ENCODE data around the gene RNU2-63P. TPM values are rescaled to one million over a fixed set of nuclear protein-coding genes. Genes with fewer than 3 reads are reported as not detected.
A peak's percentile ranks its signal among the peaks of the same experiment; 100 is the strongest.

Gene RNU2-63P
- 4.9 and 18.8 TPM in 2 replicates for total RNA-seq (ENCODE audit: low replicate concordance)
- long read RNA-seq = 0 reads

DNA sequence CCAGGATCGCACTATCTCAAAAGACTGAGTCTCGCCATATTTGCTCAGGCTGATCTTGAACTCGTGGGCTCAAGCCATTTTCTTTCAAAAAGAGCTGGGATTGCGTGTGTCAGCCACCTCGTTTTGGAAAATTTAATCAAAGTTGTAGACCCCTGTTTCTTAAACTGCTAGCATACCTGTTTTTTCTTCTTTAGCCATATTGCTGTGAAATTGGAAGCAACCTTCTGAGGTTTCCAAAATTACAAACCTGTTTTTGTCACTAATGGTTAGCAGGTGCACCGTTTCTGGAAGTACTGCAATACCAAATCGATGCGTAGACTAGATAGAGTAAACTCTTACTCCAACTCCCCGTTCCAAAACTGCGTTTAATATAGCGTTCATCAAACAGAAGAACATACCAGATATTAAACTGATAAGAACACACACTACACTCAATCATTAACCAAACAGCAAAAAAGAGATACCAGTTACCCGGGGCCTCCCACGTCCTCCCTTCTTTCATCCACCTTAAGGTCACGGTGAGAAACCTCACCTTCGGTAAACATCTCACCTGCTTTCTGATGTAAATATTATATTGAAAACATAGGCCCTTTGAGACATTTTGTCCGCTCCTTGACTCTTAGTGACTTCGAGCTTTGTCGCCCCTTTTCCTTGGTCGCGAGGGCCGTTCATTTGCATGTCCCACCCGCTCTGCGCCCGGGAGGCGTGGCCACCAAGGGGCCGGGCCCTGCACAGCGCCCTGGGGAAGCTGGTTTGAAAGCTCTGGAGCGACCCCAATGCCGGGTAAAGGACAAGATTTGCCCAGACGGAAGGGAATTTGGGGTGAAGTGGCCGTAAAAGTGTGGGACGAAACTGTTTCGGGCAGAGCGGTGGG lies at the start of gene RNU2-63P:
RNU2-63P (minus strand) TSS at position 462 of the 874 bp plus-strand sequence.
- H3K27me3 Mint-ChIP-seq = peaks cover 10% of the 10 kb centered on the region
- H3K9me3 Mint-ChIP-seq = no peaks in the 10 kb centered on the region
- TF ChIP-seq, protein P1, sequence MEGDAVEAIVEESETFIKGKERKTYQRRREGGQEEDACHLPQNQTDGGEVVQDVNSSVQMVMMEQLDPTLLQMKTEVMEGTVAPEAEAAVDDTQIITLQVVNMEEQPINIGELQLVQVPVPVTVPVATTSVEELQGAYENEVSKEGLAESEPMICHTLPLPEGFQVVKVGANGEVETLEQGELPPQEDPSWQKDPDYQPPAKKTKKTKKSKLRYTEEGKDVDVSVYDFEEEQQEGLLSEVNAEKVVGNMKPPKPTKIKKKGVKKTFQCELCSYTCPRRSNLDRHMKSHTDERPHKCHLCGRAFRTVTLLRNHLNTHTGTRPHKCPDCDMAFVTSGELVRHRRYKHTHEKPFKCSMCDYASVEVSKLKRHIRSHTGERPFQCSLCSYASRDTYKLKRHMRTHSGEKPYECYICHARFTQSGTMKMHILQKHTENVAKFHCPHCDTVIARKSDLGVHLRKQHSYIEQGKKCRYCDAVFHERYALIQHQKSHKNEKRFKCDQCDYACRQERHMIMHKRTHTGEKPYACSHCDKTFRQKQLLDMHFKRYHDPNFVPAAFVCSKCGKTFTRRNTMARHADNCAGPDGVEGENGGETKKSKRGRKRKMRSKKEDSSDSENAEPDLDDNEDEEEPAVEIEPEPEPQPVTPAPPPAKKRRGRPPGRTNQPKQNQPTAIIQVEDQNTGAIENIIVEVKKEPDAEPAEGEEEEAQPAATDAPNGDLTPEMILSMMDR (conservative IDR thresholded peaks at IDR 0.05) = peak; percentile 30
- peaks cover 20% of the 10 kb centered on the region for H3K4me1 Mint-ChIP-seq (ENCODE audit: unreplicated experiment)
- H3K36me3 Mint-ChIP-seq = no peaks in the 10 kb centered on the region
- peak within 1 kb of the TSS; percentile 98 for H3K27ac Mint-ChIP-seq
- peak within 1 kb of the TSS; percentile 99 for H3K4me3 Mint-ChIP-seq
- DNase-seq (ENCODE audit: extremely low spot score, unreplicated experiment) = peak; percentile 85

GRCh38 chr2:88061295-88061694 lies 44.9 kb upstream of the RNU2-63P start:
- Mint-ChIP-seq H3K36me3 (no peaks in the 10 kb centered on the region), H3K4me3 (no peak overlapping the region), H3K27ac (no peak overlapping the region), H3K9me3 (no peaks in the 10 kb centered on the region), H3K4me1 (ENCODE audit: unreplicated experiment) (peaks cover 13% of the 10 kb centered on the region), H3K27me3 (no peaks in the 10 kb centered on the region)
- no peak for DNase-seq (ENCODE audit: extremely low spot score, unreplicated experiment)
- TF ChIP-seq, protein P1 (conservative IDR thresholded peaks at IDR 0.05) = no peak

GRCh38 chr2:88060907-88061275 lies 44.5 kb upstream of the RNU2-63P start:
- no peaks in the 10 kb centered on the region for H3K27me3 Mint-ChIP-seq
- H3K4me3 Mint-ChIP-seq = no peak overlapping the region
- peaks cover 17% of the 10 kb centered on the region for H3K4me1 Mint-ChIP-seq (ENCODE audit: unreplicated experiment)
- TF ChIP-seq, protein P1 (conservative IDR thresholded peaks at IDR 0.05) = no peak
- H3K27ac Mint-ChIP-seq = no peak overlapping the region
- no peak for DNase-seq (ENCODE audit: extremely low spot score, unreplicated experiment)
- no peaks in the 10 kb centered on the region for H3K36me3 Mint-ChIP-seq
- H3K9me3 Mint-ChIP-seq = no peaks in the 10 kb centered on the region

GRCh38 chr2:88059979-88060906 lies 43.9 kb upstream of the RNU2-63P start:
- Mint-ChIP-seq H3K27me3 (no peaks in the 10 kb centered on the region), H3K4me1 (ENCODE audit: unreplicated experiment) (peaks cover 19% of the 10 kb centered on the region), H3K27ac (no peak overlapping the region), H3K36me3 (no peaks in the 10 kb centered on the region), H3K9me3 (no peaks in the 10 kb centered on the region), H3K4me3 (no peak overlapping the region)
- TF ChIP-seq, protein P1 (conservative IDR thresholded peaks at IDR 0.05) = peak; percentile 83
- no peak for DNase-seq (ENCODE audit: extremely low spot score, unreplicated experiment)

DNA sequence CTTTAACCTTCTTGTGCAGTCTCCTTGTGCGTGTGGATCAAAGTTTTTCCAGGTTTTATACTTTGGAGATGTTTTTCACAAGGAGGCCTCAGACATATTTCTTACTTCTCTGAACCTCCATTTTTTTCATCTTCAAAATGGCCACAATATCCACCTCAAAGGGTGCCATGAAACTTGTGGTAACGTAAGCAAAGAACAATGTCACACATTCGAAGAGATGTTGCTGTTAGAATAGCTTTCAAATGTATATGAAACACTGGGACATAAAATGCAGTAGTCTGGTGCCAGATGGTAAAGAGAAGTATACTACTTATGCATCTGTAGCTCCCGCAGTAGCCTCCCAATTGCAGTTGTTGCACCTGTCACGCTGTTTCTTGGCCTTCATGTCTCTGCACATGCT lies 41.8 kb upstream of the RNU2-63P start:
- H3K27me3 Mint-ChIP-seq = no peaks in the 10 kb centered on the region
- no peak overlapping the region for H3K27ac Mint-ChIP-seq
- no peak overlapping the region for H3K4me3 Mint-ChIP-seq
- peaks cover 36% of the 10 kb centered on the region for H3K4me1 Mint-ChIP-seq (ENCODE audit: unreplicated experiment)
- H3K36me3 Mint-ChIP-seq = no peaks in the 10 kb centered on the region
- TF ChIP-seq, protein P1 (conservative IDR thresholded peaks at IDR 0.05) = no peak
- no peak for DNase-seq (ENCODE audit: extremely low spot score, unreplicated experiment)
- H3K9me3 Mint-ChIP-seq = no peaks in the 10 kb centered on the region
